ENCODE data around the gene NIN. TPM values are rescaled to one million over a fixed set of nuclear protein-coding genes. Genes with fewer than 3 reads are reported as not detected.

NIN gene
- total RNA-seq, 3 donors from 2014 or later (not counting 1 experiment from before 2014, with no cell fraction given): 90.8 to 127 (median 118) TPM

GRCh38 chr14:50801706-50802105, 29.3 kb downstream of the NIN start:
- Histone ChIP-seq H3K36me3 (ENCODE audit: control insufficient read depth, insufficient read depth, low read length) (peaks cover 29% of the 10 kb centered on the region), H3K4me3 (ENCODE audit: low read length) (no peak overlapping the region), H3K27me3 (ENCODE audit: control insufficient read depth, insufficient read depth, low read length) (no peaks in the 10 kb centered on the region), H3K27ac (ENCODE audit: low read length) (no peak overlapping the region), H3K9me3 (ENCODE audit: control insufficient read depth, insufficient read depth, low read length) (no peaks in the 10 kb centered on the region), H3K4me1 (ENCODE audit: control insufficient read depth, insufficient read depth, low read length) (peaks cover 4% of the 10 kb centered on the region)
- no peak for TF ChIP-seq CTCF (IDR thresholded peaks at IDR 0.05)
- WGBS (ENCODE audit: insufficient coverage): no CpG with 5 or more reads among the region's 1 CpG
- H3K27ac Mint-ChIP-seq: no peak overlapping the region
- no peak for ATAC-seq
- H3K27me3 Mint-ChIP-seq (ENCODE audit: low read depth in 2 of 2): no peaks in the 10 kb centered on the region
- H3K4me1 Mint-ChIP-seq: peaks cover 3 to 16% of the 10 kb centered on the region in 2 donors
- no peaks in the 10 kb centered on the region for H3K36me3 Mint-ChIP-seq
- DNase-seq: no peak
- H3K4me3 Mint-ChIP-seq: no peak overlapping the region
- intact Hi-C loops (cut with micrococcal nuclease): no loop called here
- H3K9me3 Mint-ChIP-seq: no peaks in the 10 kb centered on the region

GRCh38 chr14:50800032-50800431, 30.9 kb downstream of the NIN start:
- TF ChIP-seq CTCF (IDR thresholded peaks at IDR 0.05): no peak
- peaks cover 18% of the 10 kb centered on the region in 2 donors for H3K4me1 Mint-ChIP-seq
- H3K36me3 Mint-ChIP-seq: no peaks in the 10 kb centered on the region
- no peaks in the 10 kb centered on the region for H3K9me3 Mint-ChIP-seq
- Histone ChIP-seq H3K27me3 (ENCODE audit: control insufficient read depth, insufficient read depth, low read length) (no peaks in the 10 kb centered on the region), H3K9me3 (ENCODE audit: control insufficient read depth, insufficient read depth, low read length) (no peaks in the 10 kb centered on the region), H3K4me3 (ENCODE audit: low read length) (no peak overlapping the region), H3K27ac (ENCODE audit: low read length) (no peak overlapping the region), H3K4me1 (ENCODE audit: control insufficient read depth, insufficient read depth, low read length) (peaks cover 4% of the 10 kb centered on the region), H3K36me3 (ENCODE audit: control insufficient read depth, insufficient read depth, low read length) (peaks cover 14% of the 10 kb centered on the region)
- DNase-seq: no peak
- intact Hi-C loops (cut with micrococcal nuclease): no loop called here
- WGBS (ENCODE audit: insufficient coverage): no CpG with 5 or more reads among the region's 1 CpG
- no peak for ATAC-seq
- H3K27me3 Mint-ChIP-seq (ENCODE audit: low read depth in 2 of 2): no peaks in the 10 kb centered on the region
- H3K27ac Mint-ChIP-seq: no peak overlapping the region
- H3K4me3 Mint-ChIP-seq: no peak overlapping the region

- H3K4me3 Mint-ChIP-seq: no peak overlapping the region
Observed at GRCh38 chr14:50798048-50798421, 32.9 kb downstream of the NIN start.

More at GRCh38 chr14:50798048-50798421, 32.9 kb downstream of the NIN start:
- no peaks in the 10 kb centered on the region for H3K27me3 ChIP-seq (ENCODE audit: control insufficient read depth, insufficient read depth, low read length)
- H3K4me1 Mint-ChIP-seq: peaks cover 32 to 34% of the 10 kb centered on the region in 2 donors
- DNase-seq (no peak), ATAC-seq (no peak)
- H3K36me3 Mint-ChIP-seq: no peaks in the 10 kb centered on the region
- H3K27me3 Mint-ChIP-seq (ENCODE audit: low read depth in 2 of 2): no peaks in the 10 kb centered on the region
- no peak for TF ChIP-seq CTCF (IDR thresholded peaks at IDR 0.05)
- no peaks in the 10 kb centered on the region for H3K9me3 ChIP-seq (ENCODE audit: control insufficient read depth, insufficient read depth, low read length)
- H3K27ac Mint-ChIP-seq: no peak overlapping the region
- WGBS (ENCODE audit: insufficient coverage): 77% methylated on average over 2 of the region's 2 CpGs
- H3K27ac ChIP-seq (ENCODE audit: low read length): no peak overlapping the region
- H3K4me3 ChIP-seq (ENCODE audit: low read length): no peak overlapping the region
- H3K9me3 Mint-ChIP-seq: no peaks in the 10 kb centered on the region
- peaks cover 7% of the 10 kb centered on the region for H3K36me3 ChIP-seq (ENCODE audit: control insufficient read depth, insufficient read depth, low read length)
- intact Hi-C loops (cut with micrococcal nuclease): no loop called here
- peaks cover 9% of the 10 kb centered on the region for H3K4me1 ChIP-seq (ENCODE audit: control insufficient read depth, insufficient read depth, low read length)
